Measurements from ENCODE around the gene RPL9. TPM values are rescaled to one million over a fixed set of nuclear protein-coding genes. Genes with fewer than 3 reads are reported as not detected.

The RPL9 gene
- total and polyA plus RNA-seq, 2 donors (not counting 1 experiment from before 2014, with no cell fraction given), result 2,031 to 2,407 TPM

GRCh38 chr4:39446842-39447573 is 11.7 kb downstream of the RPL9 start:
- Histone ChIP-seq H3K79me2 (ENCODE audit: control insufficient read depth, insufficient read depth, low read length) (no peaks in the 10 kb centered on the region), H4K20me1 (ENCODE audit: control insufficient read depth, insufficient read depth, low read length, poor library complexity, severe bottlenecking) (peaks cover under 1% of the 10 kb centered on the region), H2AFZ (ENCODE audit: insufficient read depth, low read depth, low read length, poor library complexity, severe bottlenecking) (peak overlapping the region; percentile 66), H3K27me3 (replicated peaks in 1 of 4; ENCODE audit: control extremely low read depth in 1 of 4, control insufficient read depth in 3 of 4, insufficient read depth in 4 of 4, low read length in 3 of 4) (no peaks in the 10 kb centered on the region), H3K4me2 (replicated peaks; ENCODE audit: low read depth, low read length, poor library complexity, severe bottlenecking) (peak overlapping the region; percentile 89), H3K4me1 (ENCODE audit: control insufficient read depth in 2 of 2, insufficient read depth in 2 of 2, low read length in 2 of 2) (peaks cover 13 to 18% of the 10 kb centered on the region in 2 donors), H3K9me3 (ENCODE audit: control extremely low read depth in 1 of 3, control insufficient read depth in 2 of 3, insufficient read depth in 1 of 3, low read length in 2 of 3) (peaks cover 0 to 11% (median 0%) of the 10 kb centered on the region in 3 donors), H3K36me3 (replicated peaks in 1 of 2; ENCODE audit: control extremely low read depth in 1 of 2, control insufficient read depth in 1 of 2, extremely low read depth in 1 of 2, insufficient read depth in 2 of 2, low read length in 1 of 2) (peaks cover 0 to 11% of the 10 kb centered on the region in 2 experiments), H3K27ac (ENCODE audit: low read length in 2 of 2) (peak overlapping the region; percentile 69), H3K4me3 (ENCODE audit: control extremely low read depth in 1 of 5, extremely low read depth in 1 of 5, insufficient read depth in 1 of 5, low read depth in 2 of 5, low read length in 4 of 5) (peak overlapping the region; percentile 12 to 64 (median 52)), H3K9ac (ENCODE audit: low read length) (peak overlapping the region; percentile 64)
- ATAC-seq (ENCODE audit: low read depth) (peak; percentile 94), DNase-seq (peak; percentile 94)
- no peaks in the 10 kb centered on the region for H3K27me3 Mint-ChIP-seq
- WGBS (ENCODE audit: insufficient coverage), result 15% methylated on average over 61 of the region's 61 CpGs
- CTCF ChIA-PET, result interaction anchor here (0.7 to 3.4 kb wide), 6 partner anchors 9 to 688 kb away, joined by 3 to 13 read pairs (median 4); partner anchors contain the start of genes LIAS, RFC1, RPL9 and TLR10
- intact Hi-C loops (cut with micrococcal nuclease), result loop anchor here (1.0 to 2.0 kb wide), 4 partner anchors 11 to 264 kb away; partner anchors contain the start of genes RFC1, RPL9 and WDR19
- POLR2A ChIA-PET, result interaction anchor here (0.5 to 2.7 kb wide), 5 partner anchors 9 to 188 kb away, joined by 3 to 23 read pairs (median 5); partner anchors contain the start of genes LIAS and RPL9
- peaks cover 23% of the 10 kb centered on the region for H3K4me1 Mint-ChIP-seq
- no peaks in the 10 kb centered on the region for H3K9me3 Mint-ChIP-seq (ENCODE audit: insufficient read depth)
- peak overlapping the region; percentile 89 for H3K4me3 Mint-ChIP-seq
- peak overlapping the region; percentile 91 for H3K27ac Mint-ChIP-seq
- TF ChIP-seq, protein P1, sequence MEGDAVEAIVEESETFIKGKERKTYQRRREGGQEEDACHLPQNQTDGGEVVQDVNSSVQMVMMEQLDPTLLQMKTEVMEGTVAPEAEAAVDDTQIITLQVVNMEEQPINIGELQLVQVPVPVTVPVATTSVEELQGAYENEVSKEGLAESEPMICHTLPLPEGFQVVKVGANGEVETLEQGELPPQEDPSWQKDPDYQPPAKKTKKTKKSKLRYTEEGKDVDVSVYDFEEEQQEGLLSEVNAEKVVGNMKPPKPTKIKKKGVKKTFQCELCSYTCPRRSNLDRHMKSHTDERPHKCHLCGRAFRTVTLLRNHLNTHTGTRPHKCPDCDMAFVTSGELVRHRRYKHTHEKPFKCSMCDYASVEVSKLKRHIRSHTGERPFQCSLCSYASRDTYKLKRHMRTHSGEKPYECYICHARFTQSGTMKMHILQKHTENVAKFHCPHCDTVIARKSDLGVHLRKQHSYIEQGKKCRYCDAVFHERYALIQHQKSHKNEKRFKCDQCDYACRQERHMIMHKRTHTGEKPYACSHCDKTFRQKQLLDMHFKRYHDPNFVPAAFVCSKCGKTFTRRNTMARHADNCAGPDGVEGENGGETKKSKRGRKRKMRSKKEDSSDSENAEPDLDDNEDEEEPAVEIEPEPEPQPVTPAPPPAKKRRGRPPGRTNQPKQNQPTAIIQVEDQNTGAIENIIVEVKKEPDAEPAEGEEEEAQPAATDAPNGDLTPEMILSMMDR (IDR thresholded peaks at IDR 0.05), result peak; percentile 51
- TF ChIP-seq EZH2 (IDR thresholded peaks at IDR 0.05; ENCODE audit: borderline replicate concordance, insufficient read depth, low read depth, low read length, poor library complexity, severe bottlenecking), result no peak

Data from B cell (primary cell).